Measurements from ENCODE around the gene NEURL1B. TPM values are rescaled to one million over a fixed set of nuclear protein-coding genes. Genes with fewer than 3 reads are reported as not detected.
A peak's percentile ranks its signal among the peaks of the same experiment; 100 is the strongest.

Gene NEURL1B
- total and polyA plus RNA-seq, 12 donors = 9.8 to 99.9 (median 41.5) TPM

DNA sequence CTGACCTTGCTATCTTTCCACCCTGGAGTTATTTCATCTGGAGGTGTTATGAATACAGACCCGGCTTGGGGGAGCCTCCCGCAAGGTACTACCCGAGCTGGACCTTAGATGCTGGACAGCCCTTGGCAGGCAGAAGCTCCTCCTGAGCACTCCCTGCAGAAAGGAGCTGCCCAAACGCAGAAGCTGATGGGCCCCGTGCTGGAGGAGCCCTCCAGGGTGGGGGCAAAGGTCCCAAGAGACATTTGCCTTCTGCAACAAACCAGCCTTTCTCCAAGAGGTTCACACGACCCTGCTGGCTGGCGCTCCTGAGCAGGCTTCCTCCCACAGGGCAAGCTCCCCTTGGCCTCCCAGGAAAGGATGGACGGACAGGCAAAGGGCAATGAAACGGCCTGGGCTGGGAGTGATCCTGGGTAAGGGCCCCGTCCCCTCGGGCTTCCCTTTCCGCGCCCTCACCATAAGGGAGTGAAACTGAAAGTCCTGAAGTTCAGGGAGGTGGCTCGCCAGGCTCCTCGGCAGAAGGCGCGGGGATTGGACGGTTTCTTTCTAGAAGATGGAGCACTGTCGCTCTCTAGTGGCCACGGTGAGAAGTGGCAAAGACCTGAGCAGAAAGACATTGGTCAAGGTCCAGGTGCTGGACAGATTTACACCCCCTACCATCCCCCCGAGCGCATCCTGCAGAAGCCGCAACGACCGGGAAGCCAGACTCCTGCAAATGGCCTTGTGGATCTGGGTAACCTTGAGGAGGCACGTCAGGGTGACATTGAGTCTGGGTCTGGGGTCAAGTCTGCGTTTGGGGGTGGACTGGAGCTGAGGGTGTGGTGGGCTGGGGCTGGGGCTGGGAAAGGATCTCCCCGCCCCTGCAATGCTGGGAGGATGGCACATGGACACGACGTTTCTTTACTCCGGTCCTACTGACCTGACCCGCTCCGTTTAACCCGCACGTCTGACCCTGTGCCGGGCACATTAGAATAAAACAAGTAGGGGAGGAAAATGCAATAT lies 56.4 kb downstream of the NEURL1B start:
- Histone ChIP-seq H3K36me3 (replicated peaks in 1 of 2) (no peaks in the 10 kb centered on the region), H3K4me3 (peak overlapping the region in 3 of 4 donors; percentile 17 to 64 (median 37)), H3K27me3 (no peaks in the 10 kb centered on the region), H3K4me1 (replicated peaks in 1 of 2) (peaks cover 5 to 24% of the 10 kb centered on the region in 2 donors), H3K27ac (peak overlapping the region in 4 of 5 donors; percentile 13 to 78 (median 56)), H3K9me3 (replicated peaks in 1 of 3) (no peaks in the 10 kb centered on the region)
- 14 to 32% (median 15%) methylated on average over 16 to 36 of the region's 36 CpGs for WGBS, 4 donors
- TF ChIP-seq, protein P1, sequence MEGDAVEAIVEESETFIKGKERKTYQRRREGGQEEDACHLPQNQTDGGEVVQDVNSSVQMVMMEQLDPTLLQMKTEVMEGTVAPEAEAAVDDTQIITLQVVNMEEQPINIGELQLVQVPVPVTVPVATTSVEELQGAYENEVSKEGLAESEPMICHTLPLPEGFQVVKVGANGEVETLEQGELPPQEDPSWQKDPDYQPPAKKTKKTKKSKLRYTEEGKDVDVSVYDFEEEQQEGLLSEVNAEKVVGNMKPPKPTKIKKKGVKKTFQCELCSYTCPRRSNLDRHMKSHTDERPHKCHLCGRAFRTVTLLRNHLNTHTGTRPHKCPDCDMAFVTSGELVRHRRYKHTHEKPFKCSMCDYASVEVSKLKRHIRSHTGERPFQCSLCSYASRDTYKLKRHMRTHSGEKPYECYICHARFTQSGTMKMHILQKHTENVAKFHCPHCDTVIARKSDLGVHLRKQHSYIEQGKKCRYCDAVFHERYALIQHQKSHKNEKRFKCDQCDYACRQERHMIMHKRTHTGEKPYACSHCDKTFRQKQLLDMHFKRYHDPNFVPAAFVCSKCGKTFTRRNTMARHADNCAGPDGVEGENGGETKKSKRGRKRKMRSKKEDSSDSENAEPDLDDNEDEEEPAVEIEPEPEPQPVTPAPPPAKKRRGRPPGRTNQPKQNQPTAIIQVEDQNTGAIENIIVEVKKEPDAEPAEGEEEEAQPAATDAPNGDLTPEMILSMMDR (IDR thresholded peaks at IDR 0.05) = peak; percentile 85 to 98 (median 96)
- peak; percentile 10 to 52 for TF ChIP-seq POLR2A (IDR thresholded peaks at IDR 0.05)
- DNase-seq = peak; percentile 90 to 96 (median 94)
- intact Hi-C loops (cut with DNase I) = loop anchor here (1.0 to 2.0 kb wide), 2 partner anchors 218 to 219 kb away; no protein-coding TSS in a partner anchor

DNA sequence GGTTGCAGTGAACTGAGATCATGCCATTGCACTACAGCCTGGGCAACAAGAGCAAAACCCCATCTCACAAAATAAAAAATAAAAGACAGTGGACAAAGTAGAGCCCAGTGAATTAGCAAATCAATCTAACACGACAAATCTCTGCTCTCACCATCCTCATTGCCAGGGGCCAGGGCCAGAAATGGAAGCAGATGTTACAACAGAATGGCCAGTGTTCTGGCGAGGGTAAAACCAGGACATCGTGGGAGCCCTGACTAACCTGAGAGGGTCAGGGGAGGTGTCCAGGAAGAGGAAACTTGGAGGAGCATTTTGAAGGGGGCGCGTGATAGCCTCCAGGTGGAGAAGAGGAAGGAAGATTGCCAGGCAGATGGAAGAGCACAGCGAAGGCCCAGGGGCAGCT lies 58.4 kb downstream of the NEURL1B start:
- Histone ChIP-seq H3K27me3 (no peaks in the 10 kb centered on the region), H3K9me3 (replicated peaks in 1 of 3) (no peaks in the 10 kb centered on the region), H3K36me3 (replicated peaks in 1 of 2) (no peaks in the 10 kb centered on the region), H3K4me1 (replicated peaks in 1 of 2) (peaks cover 5 to 13% of the 10 kb centered on the region in 2 donors), H3K4me3 (no peak overlapping the region), H3K27ac (no peak overlapping the region)
- DNase-seq = no peak
- WGBS, 4 donors = 69 to 88% (median 79%) methylated on average over 6 of the region's 6 CpGs
- intact Hi-C loops (cut with DNase I) = no loop called here
- no peak for TF ChIP-seq POLR2A (IDR thresholded peaks at IDR 0.05)
- TF ChIP-seq, protein P1 (IDR thresholded peaks at IDR 0.05) = no peak

DNA sequence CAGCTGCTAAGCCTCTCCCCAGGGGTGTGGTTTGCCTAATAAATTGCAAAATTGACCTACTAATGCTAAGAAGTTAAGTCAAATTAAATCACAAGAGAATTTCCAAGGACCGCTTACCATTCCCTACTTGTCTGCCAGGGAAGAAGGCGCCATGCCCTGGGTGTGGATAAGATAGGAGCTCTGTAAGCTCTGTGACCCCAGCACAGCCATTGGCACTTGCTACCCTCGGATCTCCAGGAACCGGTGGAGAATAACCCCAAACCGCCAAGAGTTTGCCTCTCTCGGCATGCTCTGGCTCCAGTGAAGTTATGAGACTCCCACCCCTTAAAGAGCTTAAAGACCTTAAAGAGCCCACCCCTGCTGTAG lies 58.9 kb downstream of the NEURL1B start:
- no peak for DNase-seq
- H3K36me3 ChIP-seq (replicated peaks in 1 of 2) = no peaks in the 10 kb centered on the region
- intact Hi-C loops (cut with DNase I) = no loop called here
- H3K4me1 ChIP-seq (replicated peaks in 1 of 2) = peaks cover 5 to 13% of the 10 kb centered on the region in 2 donors
- H3K9me3 ChIP-seq (replicated peaks in 1 of 3) = no peaks in the 10 kb centered on the region
- H3K27me3 ChIP-seq = no peaks in the 10 kb centered on the region
- 62 to 83% (median 71%) methylated on average over 6 of the region's 6 CpGs for whole genome bisulfite sequencing, 4 donors
- no peak overlapping the region for H3K4me3 ChIP-seq
- TF ChIP-seq POLR2A (IDR thresholded peaks at IDR 0.05) = no peak
- TF ChIP-seq, protein P1 (IDR thresholded peaks at IDR 0.05) = no peak
- peak overlapping the region in 1 of 5 donors; percentile 43 for H3K27ac ChIP-seq
